22Rv1 (cell line): Measurements from ENCODE around the gene FHL3.

Experiments used
- H3K27ac ChIP-seq: fragments of 450-650 bp; 2 replicates; pipeline ENCODE4 v1.5.1; 2017
- ZFX ChIP-seq: fragments of 450-650 bp; IDR thresholded peaks from 2 replicates; pipeline ENCODE4 v1.6.1; 2017; ENCODE audit warnings: antibody characterized with exemption, borderline replicate concordance
- TF ChIP-seq, protein P1 (sequence below): fragments of 450-650 bp; IDR thresholded peaks from 2 replicates; pipeline ENCODE4 v1.5.1; 2017; ENCODE audit warnings: mild to moderate bottlenecking

FHL3 gene

DNA sequence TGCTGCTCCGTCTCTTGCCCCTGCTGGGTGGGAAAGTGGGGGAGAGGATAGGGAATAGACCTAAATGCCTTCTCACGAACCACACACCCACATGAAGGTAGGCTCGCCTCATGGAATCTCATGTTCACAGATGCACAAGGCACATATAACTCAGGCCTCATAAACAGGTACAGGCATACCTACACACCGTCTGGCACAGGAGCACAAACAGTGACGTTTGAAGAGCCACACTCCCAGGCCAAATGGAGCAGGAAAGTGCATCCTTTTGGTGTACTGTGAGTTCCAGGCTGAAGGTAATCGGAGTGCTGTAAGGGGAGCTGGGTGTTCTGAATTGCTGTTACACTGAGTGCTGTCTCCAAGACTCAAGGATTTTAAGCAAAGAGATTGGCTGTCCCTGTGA is 20.4 kb upstream of the FHL3 start:
- TF ChIP-seq, protein P1, sequence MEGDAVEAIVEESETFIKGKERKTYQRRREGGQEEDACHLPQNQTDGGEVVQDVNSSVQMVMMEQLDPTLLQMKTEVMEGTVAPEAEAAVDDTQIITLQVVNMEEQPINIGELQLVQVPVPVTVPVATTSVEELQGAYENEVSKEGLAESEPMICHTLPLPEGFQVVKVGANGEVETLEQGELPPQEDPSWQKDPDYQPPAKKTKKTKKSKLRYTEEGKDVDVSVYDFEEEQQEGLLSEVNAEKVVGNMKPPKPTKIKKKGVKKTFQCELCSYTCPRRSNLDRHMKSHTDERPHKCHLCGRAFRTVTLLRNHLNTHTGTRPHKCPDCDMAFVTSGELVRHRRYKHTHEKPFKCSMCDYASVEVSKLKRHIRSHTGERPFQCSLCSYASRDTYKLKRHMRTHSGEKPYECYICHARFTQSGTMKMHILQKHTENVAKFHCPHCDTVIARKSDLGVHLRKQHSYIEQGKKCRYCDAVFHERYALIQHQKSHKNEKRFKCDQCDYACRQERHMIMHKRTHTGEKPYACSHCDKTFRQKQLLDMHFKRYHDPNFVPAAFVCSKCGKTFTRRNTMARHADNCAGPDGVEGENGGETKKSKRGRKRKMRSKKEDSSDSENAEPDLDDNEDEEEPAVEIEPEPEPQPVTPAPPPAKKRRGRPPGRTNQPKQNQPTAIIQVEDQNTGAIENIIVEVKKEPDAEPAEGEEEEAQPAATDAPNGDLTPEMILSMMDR, result no peak
- TF ChIP-seq ZFX, result no peak
- no peak overlapping the region for H3K27ac ChIP-seq

DNA sequence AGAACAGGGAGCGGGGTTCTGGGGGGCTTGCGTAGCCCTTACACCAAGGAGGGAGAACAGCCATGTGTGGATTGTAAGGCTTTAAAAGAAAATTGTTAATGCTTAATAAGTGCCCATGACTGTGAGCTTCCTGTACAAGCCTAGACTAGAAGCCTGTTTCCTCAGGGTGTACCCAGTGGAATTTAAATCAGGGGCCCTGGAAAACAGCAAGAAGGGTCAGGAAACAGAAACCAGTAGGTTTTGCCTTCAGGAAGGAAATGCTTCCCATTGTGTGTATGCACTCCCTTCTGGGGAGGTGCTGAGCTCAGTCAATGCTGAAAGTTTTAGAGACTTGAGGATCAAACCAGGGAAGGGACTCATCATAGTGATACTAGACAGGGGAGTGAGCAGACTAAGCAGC is 19.9 kb upstream of the FHL3 start:
- TF ChIP-seq ZFX, result no peak
- TF ChIP-seq, protein P1, result no peak
- H3K27ac ChIP-seq, result no peak overlapping the region

DNA sequence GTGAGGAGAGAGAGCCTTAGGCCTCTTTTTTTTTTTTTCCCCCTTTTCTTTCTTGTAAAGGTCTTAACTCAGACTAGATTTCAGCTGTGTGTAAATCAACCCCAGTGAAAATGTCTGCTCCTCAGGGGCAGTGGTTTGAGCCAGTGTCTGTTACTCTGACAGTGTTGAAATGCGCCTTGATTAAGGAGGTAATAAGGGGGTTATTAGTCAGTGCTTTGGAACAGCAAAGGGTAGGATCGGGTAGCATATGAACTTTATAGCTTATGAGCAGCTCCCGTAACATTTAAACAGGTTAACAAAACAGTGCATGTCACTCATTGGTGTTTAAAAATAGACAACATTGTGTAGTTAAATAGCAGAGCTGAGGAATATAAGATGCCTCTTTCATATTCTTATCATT is 17.5 kb upstream of the FHL3 start:
- no peak for TF ChIP-seq ZFX
- TF ChIP-seq, protein P1, result no peak
- no peak overlapping the region for H3K27ac ChIP-seq

DNA sequence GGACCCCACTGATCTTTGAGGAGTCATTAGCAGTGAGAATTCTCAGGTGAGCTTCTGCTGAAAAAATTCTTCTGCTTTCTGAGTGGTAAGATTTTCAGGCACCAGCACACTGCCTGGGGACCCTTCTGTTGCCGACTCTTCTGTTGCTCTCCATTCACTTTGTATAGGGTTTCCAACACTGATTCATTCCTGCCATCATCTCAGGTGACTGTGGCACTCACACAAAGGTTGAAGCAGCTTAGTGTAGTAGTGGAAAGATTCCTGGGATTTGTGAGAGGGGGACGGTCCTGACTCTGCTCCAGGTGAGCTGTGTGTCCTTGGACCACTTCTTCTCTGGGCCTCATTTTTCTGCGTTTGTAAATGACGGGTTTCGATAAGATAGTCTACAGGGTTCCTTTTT is 16.7 kb upstream of the FHL3 start:
- no peak overlapping the region for H3K27ac ChIP-seq
- TF ChIP-seq ZFX, result no peak
- TF ChIP-seq, protein P1, result no peak

DNA sequence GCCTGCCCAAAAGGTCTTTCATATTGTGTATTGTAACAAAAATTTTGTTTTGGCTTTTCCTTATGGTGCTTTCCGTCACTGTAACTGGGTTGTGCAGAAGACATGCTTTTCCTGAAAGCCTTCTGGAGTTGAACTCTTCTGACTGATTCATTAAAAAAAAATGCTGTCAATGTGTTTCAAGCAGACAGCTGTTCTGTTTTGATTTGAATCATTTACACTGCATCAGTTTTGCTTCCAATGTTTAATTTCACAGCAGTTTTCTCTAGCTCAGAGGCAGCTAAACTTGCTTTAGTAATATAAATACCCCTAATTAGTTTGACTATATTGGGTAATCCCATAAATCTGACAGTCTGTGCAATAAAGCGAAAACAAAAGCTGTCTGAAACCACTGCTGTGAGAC is 15.1 kb upstream of the FHL3 start:
- TF ChIP-seq, protein P1, result no peak
- TF ChIP-seq ZFX, result no peak
- H3K27ac ChIP-seq, result no peak overlapping the region

DNA sequence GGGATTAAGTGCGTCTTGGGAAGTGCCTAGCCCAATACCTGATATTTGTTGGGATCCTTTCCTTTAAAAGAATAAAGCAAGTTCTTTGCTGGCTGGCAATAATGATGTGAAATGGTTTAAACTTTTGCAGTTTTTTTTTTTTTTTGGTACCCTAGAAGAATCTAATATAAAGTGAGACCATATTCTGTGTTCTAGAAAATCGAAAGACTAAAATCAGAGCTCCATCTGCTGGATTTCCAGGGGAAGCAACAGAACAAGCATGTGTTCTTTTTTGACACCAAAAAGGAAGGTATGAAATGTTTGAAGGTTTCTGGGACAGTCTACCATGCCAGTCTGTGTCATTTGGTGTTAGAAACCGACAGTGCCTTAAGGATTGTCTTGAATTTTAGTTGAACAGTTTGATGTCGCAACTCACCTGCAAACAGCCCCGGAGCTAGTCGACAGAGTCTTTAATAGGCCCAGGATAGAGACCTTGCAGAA is 13.6 kb upstream of the FHL3 start:
- no peak for TF ChIP-seq ZFX
- TF ChIP-seq, protein P1, result peak; percentile 65
- H3K27ac ChIP-seq, result no peak overlapping the region

DNA sequence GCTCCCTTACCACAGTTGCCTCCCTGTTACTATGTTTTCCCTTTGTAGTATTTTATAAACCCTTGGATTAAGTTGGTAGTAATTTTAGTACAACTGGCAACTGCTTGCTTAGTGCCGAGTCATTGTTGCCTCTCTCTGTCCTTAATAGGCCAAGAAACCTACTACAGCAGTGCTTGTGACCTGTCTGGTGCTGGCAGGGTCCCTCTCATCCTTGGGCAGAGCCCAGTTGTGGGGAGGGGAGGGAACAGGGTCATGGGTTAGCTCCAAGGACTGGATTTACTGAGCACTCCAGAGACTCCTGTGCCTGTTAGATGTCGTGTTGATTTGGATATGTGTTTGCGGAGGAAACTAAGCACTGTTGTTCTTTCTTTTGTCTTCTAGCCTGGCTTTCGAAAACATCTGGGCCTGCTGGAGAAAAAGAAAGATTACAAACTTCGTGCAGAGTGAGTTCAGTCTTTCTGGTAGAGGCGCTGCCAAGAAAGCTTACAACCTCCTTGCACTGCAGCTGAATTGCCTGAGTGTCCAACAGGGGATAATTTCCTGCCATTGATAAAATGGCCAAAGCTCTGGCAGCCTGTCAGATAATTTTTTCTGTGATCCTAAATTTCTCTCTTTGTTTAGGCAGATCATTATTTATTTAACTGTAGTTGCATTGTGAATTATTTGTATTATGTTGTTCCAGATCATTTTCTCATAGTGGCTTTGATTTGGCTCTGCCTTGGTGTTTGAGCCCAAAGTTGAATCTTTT is 10.8 kb upstream of the FHL3 start:
- 0 out of 2 replicates have a peak overlapping the region, but pooled peaks have one; percentile 10 for H3K27ac ChIP-seq
- no peak for TF ChIP-seq ZFX
- TF ChIP-seq, protein P1, result no peak
